GM13976 (cell line): Measurements from ENCODE around the gene SLC19A3.
"Not testable (repeated sequence)": the region's sequence is repeated elsewhere in the genome, so short reads cannot be mapped to it uniquely, and the experiment has no call there.

Experiments
- DNase-seq: peaks from one replicate; pipeline ENCODE4 v3.0.0; 2012; ENCODE audit warnings: low spot score
- in situ Hi-C: fragments of 300-500 bp; cut with MboI; formaldehyde crosslinking; loops from one replicate; pipeline ENCODE4 v1.12.0; 2022; ENCODE audit warnings: low sequenced_read_pairs, mixed read lengths, inconsistent platforms; ENCODE audit not compliant: unreplicated experiment
- TF ChIP-seq, protein P1 (sequence below): IDR thresholded peaks from 2 replicates; pipeline ENCODE4 v1.5.1; 2012; ENCODE audit warnings: borderline replicate concordance, mild to moderate bottlenecking; ENCODE audit not compliant: insufficient read depth; ENCODE audit errors: extremely low read depth, missing control alignments, control extremely low read depth

SLC19A3 gene

DNA sequence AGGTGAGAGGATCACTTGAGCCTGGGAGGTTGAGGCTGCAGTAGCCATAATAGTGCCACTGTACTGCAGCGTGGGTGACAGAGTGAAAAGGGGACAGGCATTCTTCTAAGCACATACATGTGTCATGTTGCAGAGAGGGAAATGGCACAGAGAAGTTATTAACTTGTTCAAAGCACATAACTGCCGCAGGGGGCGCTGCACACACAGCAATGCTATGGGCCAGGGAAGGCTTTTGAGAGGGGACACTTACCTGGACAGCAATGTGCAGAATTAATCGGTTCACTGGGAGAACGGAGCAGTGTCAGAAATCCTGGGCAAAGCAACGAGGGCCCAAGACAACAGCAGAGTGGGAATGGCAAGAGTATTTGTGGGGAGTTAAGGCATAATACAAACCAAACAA is 30.3 kb upstream of the SLC19A3 start:
- no peak for DNase-seq
- in situ Hi-C loops: no loop called here
- TF ChIP-seq, protein P1, sequence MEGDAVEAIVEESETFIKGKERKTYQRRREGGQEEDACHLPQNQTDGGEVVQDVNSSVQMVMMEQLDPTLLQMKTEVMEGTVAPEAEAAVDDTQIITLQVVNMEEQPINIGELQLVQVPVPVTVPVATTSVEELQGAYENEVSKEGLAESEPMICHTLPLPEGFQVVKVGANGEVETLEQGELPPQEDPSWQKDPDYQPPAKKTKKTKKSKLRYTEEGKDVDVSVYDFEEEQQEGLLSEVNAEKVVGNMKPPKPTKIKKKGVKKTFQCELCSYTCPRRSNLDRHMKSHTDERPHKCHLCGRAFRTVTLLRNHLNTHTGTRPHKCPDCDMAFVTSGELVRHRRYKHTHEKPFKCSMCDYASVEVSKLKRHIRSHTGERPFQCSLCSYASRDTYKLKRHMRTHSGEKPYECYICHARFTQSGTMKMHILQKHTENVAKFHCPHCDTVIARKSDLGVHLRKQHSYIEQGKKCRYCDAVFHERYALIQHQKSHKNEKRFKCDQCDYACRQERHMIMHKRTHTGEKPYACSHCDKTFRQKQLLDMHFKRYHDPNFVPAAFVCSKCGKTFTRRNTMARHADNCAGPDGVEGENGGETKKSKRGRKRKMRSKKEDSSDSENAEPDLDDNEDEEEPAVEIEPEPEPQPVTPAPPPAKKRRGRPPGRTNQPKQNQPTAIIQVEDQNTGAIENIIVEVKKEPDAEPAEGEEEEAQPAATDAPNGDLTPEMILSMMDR: no peak

DNA sequence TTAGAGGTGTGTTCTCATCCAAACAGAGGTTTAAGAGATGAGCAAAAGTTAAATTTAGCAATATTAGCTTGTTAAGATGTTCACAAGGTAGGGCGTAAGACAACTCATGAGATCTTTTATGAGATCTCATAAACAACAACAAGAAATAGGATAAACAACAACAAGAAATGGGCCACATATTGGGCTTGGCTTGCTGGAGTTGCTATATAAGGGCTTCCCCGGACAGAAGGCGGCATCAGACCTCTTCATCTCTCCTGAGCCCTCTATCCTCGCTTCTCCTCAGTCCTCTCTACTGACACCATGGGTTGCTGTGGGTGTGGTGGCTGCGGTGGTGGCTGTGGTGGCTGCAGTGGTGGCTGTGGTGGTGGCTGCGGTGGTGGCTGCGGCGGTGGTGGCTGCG is 27.8 kb upstream of the SLC19A3 start, which contains the start of gene SCYGR8:
TSS of gene SCYGR8 (plus strand) at position 301 of the 400 bp plus-strand sequence. CDS start at position 301, 0 bp downstream.
- DNase-seq: no peak
- TF ChIP-seq, protein P1: no peak
- in situ Hi-C loops: no loop called here

DNA sequence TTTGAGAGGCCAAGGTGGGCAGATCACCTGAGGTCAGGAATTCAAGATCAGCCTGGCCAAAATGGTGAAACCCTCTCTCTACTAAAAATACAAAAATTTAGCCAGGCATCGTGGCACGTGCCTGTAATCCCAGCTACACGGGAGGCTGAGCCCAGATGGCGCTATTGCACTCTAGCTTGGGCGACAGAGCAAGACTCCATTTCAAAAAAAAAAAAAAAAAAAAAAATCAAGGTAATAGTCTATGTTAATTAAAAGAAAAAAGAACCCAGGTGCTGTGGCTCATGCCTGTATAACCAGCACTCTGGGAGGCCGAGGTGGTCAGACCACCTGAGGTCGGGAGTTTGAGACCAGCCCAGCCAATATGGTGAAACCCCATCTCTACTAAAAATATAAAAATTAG is 22.9 kb upstream of the SLC19A3 start:
- DNase-seq, in situ Hi-C loops: not testable (repeated sequence)

DNA sequence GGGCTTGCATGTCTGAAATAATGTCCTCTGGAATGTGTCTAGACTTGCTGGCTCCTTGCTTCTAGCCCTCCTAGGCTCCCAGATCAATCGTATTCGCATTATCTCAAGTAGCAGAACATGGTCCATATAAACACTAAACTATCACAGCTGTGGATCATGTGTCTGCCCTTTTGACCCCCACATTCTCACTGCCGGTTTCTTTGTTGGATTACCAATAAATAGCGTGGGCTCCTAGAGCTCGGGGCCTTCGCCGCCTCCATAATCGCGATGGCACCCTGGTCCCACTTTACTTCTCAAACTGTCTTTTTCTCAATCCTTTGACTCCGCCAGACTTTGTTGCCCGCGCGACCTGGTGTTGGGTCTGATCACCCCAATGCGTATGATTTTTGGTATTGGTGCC is 21.5 kb upstream of the SLC19A3 start:
- in situ Hi-C loops: no loop called here
- TF ChIP-seq, protein P1: no peak

DNA sequence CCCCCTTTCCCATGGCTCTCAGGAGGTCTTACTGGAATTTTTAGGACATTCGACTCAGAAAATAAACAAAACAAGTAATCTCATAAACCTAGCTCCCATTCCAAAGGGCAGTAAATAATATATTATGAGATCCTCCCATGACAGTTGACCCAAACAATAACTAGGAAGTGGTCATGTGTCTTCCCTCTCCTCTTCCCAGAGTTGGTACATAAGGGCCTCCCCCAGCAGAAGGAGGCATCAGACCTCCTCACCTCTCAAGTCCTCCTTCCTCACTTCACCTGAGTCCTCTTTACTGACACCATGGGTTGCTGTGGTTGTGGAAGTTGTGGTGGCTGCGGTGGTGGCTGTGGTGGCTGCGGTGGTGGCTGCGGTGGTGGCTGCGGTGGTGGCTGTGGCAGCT is 10.2 kb upstream of the SLC19A3 start, which contains the start of gene SCYGR7:
TSS of gene SCYGR7 (plus strand) at position 301 of the 400 bp plus-strand sequence. CDS start at position 301, 0 bp downstream.
- in situ Hi-C loops: no loop called here
- TF ChIP-seq, protein P1: no peak
- no peak for DNase-seq

More for the DNA sequence above, 21.5 kb upstream of the SLC19A3 start:
- DNase-seq: no peak

DNA sequence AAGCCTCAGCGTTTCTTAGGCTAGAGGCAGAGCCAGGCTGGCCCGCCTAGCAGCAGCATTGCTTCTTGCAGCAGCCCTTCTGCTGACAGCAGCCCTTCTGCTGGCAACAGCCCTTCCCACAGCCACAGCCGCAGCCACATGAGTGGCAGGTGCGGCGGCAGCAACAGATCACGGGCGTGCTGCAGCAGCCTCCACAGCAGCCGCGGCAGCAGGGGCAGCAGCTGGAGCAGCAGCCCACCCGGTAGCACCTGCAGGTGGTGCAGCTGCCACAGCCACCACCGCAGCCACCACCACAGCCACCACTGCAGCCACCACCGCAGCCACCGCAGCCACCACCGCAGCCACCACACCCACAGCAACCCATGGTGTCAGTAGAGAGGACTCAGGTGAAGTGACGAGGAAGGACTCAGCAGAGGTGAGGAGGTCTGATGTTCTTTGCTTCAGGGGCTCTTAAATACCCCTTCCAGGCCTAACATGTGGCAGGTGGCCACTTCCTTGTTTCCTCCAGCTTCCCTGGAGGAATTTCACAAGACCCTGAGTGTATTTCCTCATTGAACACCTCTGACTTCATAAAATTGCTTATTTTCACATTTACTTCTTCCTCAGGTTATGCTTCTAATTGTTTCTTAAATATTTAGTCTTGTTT is 6.7 kb upstream of the SLC19A3 start, which contains the start of gene SCYGR6:
TSS of gene SCYGR6 (minus strand) at position 364 of the 646 bp plus-strand sequence. CDS start at position 364, 0 bp downstream.
- TF ChIP-seq, protein P1: no peak
- in situ Hi-C loops: no loop called here
- no peak for DNase-seq

DNA sequence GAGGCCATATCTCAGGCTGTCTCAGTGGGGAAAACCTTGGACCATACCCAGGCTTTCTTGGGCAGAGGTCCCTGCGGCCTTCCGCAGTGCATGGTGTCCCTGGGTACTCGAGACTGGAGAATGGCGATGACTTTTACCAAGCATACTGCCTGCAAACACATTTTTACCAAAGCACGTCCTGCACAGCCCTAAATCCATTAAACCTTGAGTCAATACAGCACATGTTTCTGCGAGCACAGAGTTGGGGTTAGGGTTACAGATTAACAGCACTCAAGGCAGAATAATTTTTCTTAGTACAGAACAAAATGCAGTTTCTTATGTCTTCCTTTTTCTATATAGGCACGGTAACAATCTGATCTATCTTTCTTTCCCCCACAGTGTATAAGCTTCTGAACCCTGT is 5.0 kb upstream of the SLC19A3 start:
- in situ Hi-C loops, DNase-seq: not testable (repeated sequence)

DNA sequence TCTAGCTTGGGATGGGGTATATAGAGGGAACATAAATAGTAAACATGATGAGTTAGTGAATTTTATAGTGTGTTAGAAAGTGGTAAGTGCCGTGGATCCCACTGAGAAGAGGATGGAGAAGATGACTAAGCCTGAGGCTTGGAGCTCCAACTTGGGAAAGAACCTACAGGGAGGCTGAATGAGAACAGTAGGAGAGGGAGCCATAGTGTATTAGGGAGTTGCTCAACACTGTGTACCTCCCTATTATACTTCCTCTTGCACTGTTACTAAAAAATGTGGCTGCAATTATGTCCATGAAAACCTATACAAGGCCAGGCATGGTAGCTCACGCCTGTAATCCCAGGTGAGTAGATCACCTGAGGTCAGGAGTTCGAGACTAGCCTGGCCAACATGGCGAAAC is 2.9 kb upstream of the SLC19A3 start:
- TF ChIP-seq, protein P1: no peak
- DNase-seq: no peak
- in situ Hi-C loops: no loop called here
